HAP-1 (cell line): ENCODE measurements around the gene UBE2U.

ENCODE experiments used
- DNase-seq, 2 experiments: peaks; one replicate each; pipeline ENCODE4 v3.0.0-alpha.2; 2016 to 2020; ENCODE audit warnings: low spot score in 2 of 2
- H3K27me3 ChIP-seq: fragments of 250-450 bp; sonication (Bioruptor Pico); 2 replicates; pipeline ENCODE4 v1.5.1; 2020; ENCODE audit warnings: low read depth, mild to moderate bottlenecking, moderate library complexity
- H3K36me3 ChIP-seq: fragments of 250-450 bp; sonication (Bioruptor Pico); replicated peaks from 2 replicates; pipeline ENCODE4 v1.5.1; 2020; ENCODE audit warnings: mild to moderate bottlenecking
- H3K4me1 ChIP-seq: fragments of 250-450 bp; sonication (Bioruptor Pico); 2 replicates; pipeline ENCODE4 v1.5.1; 2020; ENCODE audit warnings: mild to moderate bottlenecking
- H3K4me3 ChIP-seq: fragments of 250-450 bp; sonication (Bioruptor Pico); 2 replicates; pipeline ENCODE4 v1.5.1; 2020; ENCODE audit warnings: mild to moderate bottlenecking, moderate library complexity
- H3K9me3 ChIP-seq: fragments of 250-450 bp; sonication (Bioruptor Pico); 2 replicates; pipeline ENCODE4 v1.5.1; 2020; ENCODE audit warnings: mild to moderate bottlenecking, moderate library complexity
- in situ Hi-C: fragments of 300-500 bp; cut with MboI; formaldehyde crosslinking; loops from 3 replicates; pipeline ENCODE4 v1.14.3; 2020; ENCODE audit warnings: low sequenced_read_pairs, inconsistent platforms, mixed read lengths

The UBE2U gene

DNA sequence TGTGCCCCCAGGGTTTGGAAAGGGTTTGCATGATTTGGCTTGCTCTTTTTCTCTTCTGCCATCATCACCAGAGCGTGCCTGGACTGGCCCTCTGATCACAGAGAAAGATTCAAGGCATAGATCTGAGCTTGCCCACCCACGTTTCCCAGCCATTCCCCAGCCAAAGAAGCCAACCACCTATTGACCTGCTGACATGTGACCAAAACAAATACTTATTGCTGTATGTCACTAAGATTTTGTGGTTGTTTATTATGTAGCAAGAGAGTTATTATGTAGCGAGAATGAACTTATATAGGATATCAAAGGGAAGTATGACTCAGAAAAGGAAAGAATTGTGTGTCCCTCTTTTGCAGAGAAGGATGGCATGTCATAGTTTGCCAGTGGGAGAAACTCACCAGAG, 59.9 kb downstream of the UBE2U start:
- Histone ChIP-seq H3K36me3 (no peaks in the 10 kb centered on the region), H3K9me3 (no peaks in the 10 kb centered on the region), H3K4me1 (no peaks in the 10 kb centered on the region), H3K27me3 (peaks cover 35% of the 10 kb centered on the region), H3K4me3 (no peak overlapping the region)
- DNase-seq: no peak
- in situ Hi-C loops: loop anchor here (10.0 kb wide), 2 partner anchors 411 to 561 kb away; no protein-coding TSS in a partner anchor

GRCh38 chr1:64263856-64264255, 60.4 kb downstream of the UBE2U start:
- in situ Hi-C loops: loop anchor here (10.0 kb wide), 2 partner anchors 411 to 561 kb away; no protein-coding TSS in a partner anchor
- peaks cover 35% of the 10 kb centered on the region for H3K27me3 ChIP-seq
- no peaks in the 10 kb centered on the region for H3K36me3 ChIP-seq
- no peak for DNase-seq
- no peaks in the 10 kb centered on the region for H3K9me3 ChIP-seq
- no peak overlapping the region for H3K4me3 ChIP-seq
- H3K4me1 ChIP-seq: no peaks in the 10 kb centered on the region

GRCh38 chr1:64265141-64265540, 61.7 kb downstream of the UBE2U start:
- H3K9me3 ChIP-seq: no peaks in the 10 kb centered on the region
- no peaks in the 10 kb centered on the region for H3K4me1 ChIP-seq
- no peaks in the 10 kb centered on the region for H3K36me3 ChIP-seq
- in situ Hi-C loops: loop anchor here (10.0 kb wide), 2 partner anchors 410 to 560 kb away; no protein-coding TSS in a partner anchor
- H3K4me3 ChIP-seq: no peak overlapping the region
- DNase-seq: no peak
- peaks cover 35% of the 10 kb centered on the region for H3K27me3 ChIP-seq

GRCh38 chr1:64266991-64267390, 63.6 kb downstream of the UBE2U start:
- Histone ChIP-seq H3K4me1 (no peaks in the 10 kb centered on the region), H3K4me3 (no peak overlapping the region), H3K27me3 (peaks cover 28% of the 10 kb centered on the region), H3K9me3 (no peaks in the 10 kb centered on the region), H3K36me3 (no peaks in the 10 kb centered on the region)
- no peak for DNase-seq
- in situ Hi-C loops: loop anchor here (10.0 kb wide), 2 partner anchors 408 to 558 kb away; no protein-coding TSS in a partner anchor

GRCh38 chr1:64268653-64269557, 65.5 kb downstream of the UBE2U start:
- Histone ChIP-seq H3K4me1 (no peaks in the 10 kb centered on the region), H3K4me3 (no peak overlapping the region), H3K27me3 (peaks cover 22% of the 10 kb centered on the region), H3K36me3 (no peaks in the 10 kb centered on the region), H3K9me3 (no peaks in the 10 kb centered on the region)
- in situ Hi-C loops: loop anchor here (10.0 kb wide), 2 partner anchors 406 to 556 kb away; no protein-coding TSS in a partner anchor
- DNase-seq: peak; percentile 66 to 84

DNA sequence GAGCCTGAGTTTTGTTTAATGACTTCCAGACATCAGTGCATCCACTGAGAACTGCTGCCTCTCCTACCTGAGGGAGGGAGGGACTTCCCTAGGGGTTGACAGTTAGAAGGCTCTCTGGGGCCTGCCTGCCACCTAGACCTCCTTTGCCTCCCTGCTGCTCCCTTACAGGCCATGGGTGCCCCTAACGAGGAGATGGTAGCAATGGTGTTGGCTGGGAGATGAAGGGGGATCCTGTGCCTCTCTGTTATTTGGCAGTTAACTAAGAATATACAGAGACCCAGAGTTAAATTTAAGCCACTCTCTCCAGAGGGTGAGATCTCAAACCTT, 66.1 kb downstream of the UBE2U start:
- no peaks in the 10 kb centered on the region for H3K36me3 ChIP-seq
- peaks cover 19% of the 10 kb centered on the region for H3K27me3 ChIP-seq
- no peaks in the 10 kb centered on the region for H3K9me3 ChIP-seq
- no peak for DNase-seq
- no peaks in the 10 kb centered on the region for H3K4me1 ChIP-seq
- H3K4me3 ChIP-seq: no peak overlapping the region
- in situ Hi-C loops: loop anchor here (10.0 kb wide), 2 partner anchors 405 to 555 kb away; no protein-coding TSS in a partner anchor

DNA sequence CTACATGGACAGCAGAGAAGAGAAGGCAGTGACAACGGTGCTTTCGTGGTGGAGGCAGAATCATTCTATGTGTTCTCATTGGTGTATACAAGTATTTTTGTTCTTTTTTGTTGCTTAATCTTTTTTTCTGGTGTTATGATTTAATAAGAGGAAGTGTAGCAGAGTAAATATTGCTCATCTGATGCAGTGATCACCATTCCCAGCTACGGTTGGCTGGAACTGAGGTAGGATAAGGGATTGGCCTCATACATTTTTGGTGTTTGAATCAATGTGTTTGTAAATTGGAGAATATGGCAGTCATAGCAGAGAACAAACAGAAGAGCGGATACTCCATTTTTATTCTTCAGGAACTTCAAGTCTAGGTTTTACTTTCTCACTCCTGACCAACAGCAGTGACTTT, 76.6 kb downstream of the UBE2U start:
- H3K4me3 ChIP-seq: no peak overlapping the region
- H3K4me1 ChIP-seq: no peaks in the 10 kb centered on the region
- no peak for DNase-seq
- in situ Hi-C loops: no loop called here
- H3K9me3 ChIP-seq: no peaks in the 10 kb centered on the region
- H3K27me3 ChIP-seq: 0 out of 2 replicates have a peak, but pooled peaks cover 2% of the 10 kb centered on the region
- H3K36me3 ChIP-seq: no peaks in the 10 kb centered on the region

DNA sequence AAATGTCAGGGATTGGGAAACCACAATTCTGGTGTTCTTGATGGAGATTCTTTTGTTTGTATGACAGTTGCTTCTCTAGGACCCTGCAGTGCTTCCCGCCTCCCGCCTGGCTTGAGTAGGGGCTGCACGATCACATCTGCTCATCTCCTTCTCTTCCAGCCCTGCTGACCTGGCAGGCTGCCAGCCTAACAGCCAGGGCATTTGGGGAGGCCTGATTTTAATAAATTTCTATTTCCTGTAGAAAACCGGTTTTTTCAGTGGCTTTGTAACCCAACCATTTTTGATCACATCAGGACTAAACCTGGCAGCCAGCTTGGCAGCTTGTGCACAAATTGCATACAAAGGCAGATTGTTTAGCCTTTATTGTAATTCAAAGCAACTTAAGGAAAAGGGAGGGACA, 78.9 kb downstream of the UBE2U start:
- H3K27me3 ChIP-seq: peaks cover 6% of the 10 kb centered on the region; the same call in 1 of the 2 replicates
- H3K4me3 ChIP-seq: no peak overlapping the region
- H3K9me3 ChIP-seq: no peaks in the 10 kb centered on the region
- H3K4me1 ChIP-seq: no peaks in the 10 kb centered on the region
- in situ Hi-C loops: no loop called here
- H3K36me3 ChIP-seq: no peaks in the 10 kb centered on the region
- DNase-seq: peak in 1 of 2 experiments; percentile 28

DNA sequence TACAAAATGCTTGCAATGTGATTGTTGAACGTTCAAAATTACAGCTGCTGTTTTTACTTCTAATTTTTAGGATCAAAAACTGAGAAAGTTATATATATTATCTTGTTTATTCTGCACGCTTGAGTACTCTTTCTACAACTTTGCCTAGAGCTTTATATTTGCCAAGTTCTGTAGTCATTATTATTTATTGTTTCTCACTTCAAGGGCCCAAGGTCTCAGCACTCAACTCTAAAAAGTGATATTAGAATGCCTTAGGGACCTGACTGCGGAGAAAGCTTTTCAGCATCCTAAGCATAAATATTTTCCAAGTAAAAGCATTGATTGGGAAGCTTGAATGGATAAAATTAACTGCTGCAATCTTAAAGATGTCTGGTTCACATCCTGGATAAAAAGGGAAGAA, 83.6 kb downstream of the UBE2U start:
- Histone ChIP-seq H3K4me3 (no peak overlapping the region), H3K9me3 (no peaks in the 10 kb centered on the region)
- in situ Hi-C loops: no loop called here

GRCh38 chr1:64290420-64290819, 87.0 kb downstream of the UBE2U start:
- Histone ChIP-seq H3K36me3 (no peaks in the 10 kb centered on the region), H3K9me3 (no peaks in the 10 kb centered on the region), H3K4me1 (no peaks in the 10 kb centered on the region), H3K27me3 (peaks cover 22% of the 10 kb centered on the region; the same call in 1 of the 2 replicates), H3K4me3 (no peak overlapping the region)
- DNase-seq: no peak
- in situ Hi-C loops: no loop called here

More for the DNA sequence above, 83.6 kb downstream of the UBE2U start:
- no peak for DNase-seq
- Histone ChIP-seq H3K27me3 (peaks cover 20% of the 10 kb centered on the region; the same call in 1 of the 2 replicates), H3K36me3 (no peaks in the 10 kb centered on the region), H3K4me1 (no peaks in the 10 kb centered on the region)

GRCh38 chr1:64291931-64292330, 88.5 kb downstream of the UBE2U start:
- Histone ChIP-seq H3K36me3 (no peaks in the 10 kb centered on the region), H3K4me3 (no peak overlapping the region), H3K4me1 (no peaks in the 10 kb centered on the region), H3K9me3 (no peaks in the 10 kb centered on the region), H3K27me3 (peaks cover 20% of the 10 kb centered on the region; the same call in 1 of the 2 replicates)
- in situ Hi-C loops: no loop called here
- DNase-seq: no peak

- in situ Hi-C loops: no loop called here
- H3K36me3 ChIP-seq: no peaks in the 10 kb centered on the region
Observed at GRCh38 chr1:64292399-64292798, 89.0 kb downstream of the UBE2U start.

GRCh38 chr1:64293820-64294219, 90.4 kb downstream of the UBE2U start:
- H3K27me3 ChIP-seq: peaks cover 17% of the 10 kb centered on the region; the same call in 1 of the 2 replicates
- no peak for DNase-seq
- in situ Hi-C loops: no loop called here
- no peaks in the 10 kb centered on the region for H3K9me3 ChIP-seq
- no peaks in the 10 kb centered on the region for H3K36me3 ChIP-seq
- H3K4me3 ChIP-seq: no peak overlapping the region
- H3K4me1 ChIP-seq: no peaks in the 10 kb centered on the region

More at GRCh38 chr1:64292399-64292798, 89.0 kb downstream of the UBE2U start:
- H3K27me3 ChIP-seq: peaks cover 18% of the 10 kb centered on the region; the same call in 1 of the 2 replicates
- no peak for DNase-seq
- H3K4me3 ChIP-seq: no peak overlapping the region
- H3K4me1 ChIP-seq: no peaks in the 10 kb centered on the region
- no peaks in the 10 kb centered on the region for H3K9me3 ChIP-seq

DNA sequence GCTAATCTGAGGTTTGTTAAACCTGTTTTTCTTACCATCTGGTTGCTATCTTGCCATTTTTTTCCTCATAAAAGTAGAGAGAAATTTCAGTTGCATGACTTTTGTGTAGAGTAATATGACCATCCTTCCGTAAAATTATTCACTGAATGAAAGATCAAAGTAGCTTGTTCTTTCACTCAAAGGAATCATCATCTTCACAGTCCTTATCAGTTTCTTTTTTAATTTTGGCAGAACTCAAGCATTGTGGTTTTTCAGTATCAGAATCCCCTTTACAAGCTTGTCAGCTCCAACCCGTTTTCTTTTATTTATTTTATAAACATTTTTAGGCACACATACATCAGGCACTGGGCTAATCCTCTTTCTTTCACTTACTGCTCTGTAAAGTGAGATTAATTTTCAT, 91.7 kb downstream of the UBE2U start:
- Histone ChIP-seq H3K9me3 (no peaks in the 10 kb centered on the region), H3K4me3 (no peak overlapping the region), H3K4me1 (no peaks in the 10 kb centered on the region), H3K36me3 (no peaks in the 10 kb centered on the region), H3K27me3 (peaks cover 21% of the 10 kb centered on the region)
- in situ Hi-C loops: no loop called here
- DNase-seq: no peak
